ENCODE measurements around the gene HLA-DMB.

DNA sequence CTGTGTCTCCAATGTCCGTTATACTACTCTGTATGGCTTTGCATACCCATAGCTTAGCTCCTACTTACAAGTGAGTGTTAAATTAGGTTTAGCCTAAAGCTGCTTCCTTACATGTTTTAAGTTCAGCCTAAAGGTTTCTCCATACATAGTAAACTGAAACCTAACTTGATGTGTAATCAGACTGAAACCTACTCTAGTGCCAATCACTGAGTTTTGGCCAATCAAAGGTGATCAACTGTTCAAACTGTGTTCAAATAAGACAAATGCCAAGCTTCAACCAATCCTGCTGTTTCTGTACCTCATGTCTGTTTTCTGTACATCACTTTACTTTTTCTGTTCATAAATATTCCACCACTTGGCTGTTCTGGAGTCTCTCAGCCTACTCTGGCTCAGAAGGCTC, 48.5 kb upstream of the HLA-DMB start:
- TF ChIP-seq, protein P1, sequence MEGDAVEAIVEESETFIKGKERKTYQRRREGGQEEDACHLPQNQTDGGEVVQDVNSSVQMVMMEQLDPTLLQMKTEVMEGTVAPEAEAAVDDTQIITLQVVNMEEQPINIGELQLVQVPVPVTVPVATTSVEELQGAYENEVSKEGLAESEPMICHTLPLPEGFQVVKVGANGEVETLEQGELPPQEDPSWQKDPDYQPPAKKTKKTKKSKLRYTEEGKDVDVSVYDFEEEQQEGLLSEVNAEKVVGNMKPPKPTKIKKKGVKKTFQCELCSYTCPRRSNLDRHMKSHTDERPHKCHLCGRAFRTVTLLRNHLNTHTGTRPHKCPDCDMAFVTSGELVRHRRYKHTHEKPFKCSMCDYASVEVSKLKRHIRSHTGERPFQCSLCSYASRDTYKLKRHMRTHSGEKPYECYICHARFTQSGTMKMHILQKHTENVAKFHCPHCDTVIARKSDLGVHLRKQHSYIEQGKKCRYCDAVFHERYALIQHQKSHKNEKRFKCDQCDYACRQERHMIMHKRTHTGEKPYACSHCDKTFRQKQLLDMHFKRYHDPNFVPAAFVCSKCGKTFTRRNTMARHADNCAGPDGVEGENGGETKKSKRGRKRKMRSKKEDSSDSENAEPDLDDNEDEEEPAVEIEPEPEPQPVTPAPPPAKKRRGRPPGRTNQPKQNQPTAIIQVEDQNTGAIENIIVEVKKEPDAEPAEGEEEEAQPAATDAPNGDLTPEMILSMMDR (IDR thresholded peaks at IDR 0.05; ENCODE audit: low read depth, low read length, poor library complexity, severe bottlenecking) = no peak
- no peak for TF ChIP-seq EZH2phosphoT487 (IDR thresholded peaks at IDR 0.05; ENCODE audit: borderline replicate concordance, low read length)

All from DOHH2 (cell line).